Measurements from ENCODE around the gene MYL2.

The MYL2 gene

GRCh38 chr12:110929818-110930217, 9.4 kb upstream of the MYL2 start:
- DNase-seq = no peak

- no peak for DNase-seq
Observed at GRCh38 chr12:110928700-110929099, 8.3 kb upstream of the MYL2 start.

- DNase-seq = no peak
Observed at GRCh38 chr12:110927546-110927945, 7.2 kb upstream of the MYL2 start.

GRCh38 chr12:110923692-110924334, 3.4 kb upstream of the MYL2 start:
- DNase-seq = no peak

GRCh38 chr12:110923192-110923591, 2.8 kb upstream of the MYL2 start:
- no peak for DNase-seq

- no peak for DNase-seq
Observed at GRCh38 chr12:110922652-110923051, 2.3 kb upstream of the MYL2 start.

GRCh38 chr12:110921262-110921661, 883 bp upstream of the MYL2 start:
- peak; percentile 59 for DNase-seq

- no peak for DNase-seq
Observed at GRCh38 chr12:110919720-110920119, 659 bp downstream of the MYL2 start.

- DNase-seq = no peak
Observed at GRCh38 chr12:110917961-110918360, 2.4 kb downstream of the MYL2 start.

- DNase-seq = no peak
Observed at GRCh38 chr12:110917467-110917866, 2.9 kb downstream of the MYL2 start.

GRCh38 chr12:110916295-110916875, 4.0 kb downstream of the MYL2 start:
- no peak for DNase-seq

- DNase-seq = no peak
Observed at GRCh38 chr12:110913119-110914056, 7.0 kb downstream of the MYL2 start.

- DNase-seq = no peak
Observed at GRCh38 chr12:110912263-110912662, 8.1 kb downstream of the MYL2 start.

GRCh38 chr12:110908377-110909152, 11.8 kb downstream of the MYL2 start:
- no peak for DNase-seq

- no peak for DNase-seq
Observed at GRCh38 chr12:110907583-110907982, 12.8 kb downstream of the MYL2 start.

GRCh38 chr12:110906985-110907384, 13.4 kb downstream of the MYL2 start:
- no peak for DNase-seq

GRCh38 chr12:110906516-110906915, 13.9 kb downstream of the MYL2 start:
- DNase-seq = no peak

- DNase-seq = peak; percentile 54
Observed at GRCh38 chr12:110906083-110906482, 14.3 kb downstream of the MYL2 start.

GRCh38 chr12:110903511-110903910, 16.9 kb downstream of the MYL2 start:
- no peak for DNase-seq

- DNase-seq = no peak
Observed at GRCh38 chr12:110901401-110901800, 19.0 kb downstream of the MYL2 start.

- DNase-seq = peak; percentile 89
Observed at GRCh38 chr12:110896559-110896958, 23.8 kb downstream of the MYL2 start.

GRCh38 chr12:110893956-110894355, 26.4 kb downstream of the MYL2 start:
- DNase-seq = no peak

GRCh38 chr12:110889361-110889760, 31.0 kb downstream of the MYL2 start:
- DNase-seq = no peak
